Measurements from ENCODE around the gene ZBTB46.

DNA sequence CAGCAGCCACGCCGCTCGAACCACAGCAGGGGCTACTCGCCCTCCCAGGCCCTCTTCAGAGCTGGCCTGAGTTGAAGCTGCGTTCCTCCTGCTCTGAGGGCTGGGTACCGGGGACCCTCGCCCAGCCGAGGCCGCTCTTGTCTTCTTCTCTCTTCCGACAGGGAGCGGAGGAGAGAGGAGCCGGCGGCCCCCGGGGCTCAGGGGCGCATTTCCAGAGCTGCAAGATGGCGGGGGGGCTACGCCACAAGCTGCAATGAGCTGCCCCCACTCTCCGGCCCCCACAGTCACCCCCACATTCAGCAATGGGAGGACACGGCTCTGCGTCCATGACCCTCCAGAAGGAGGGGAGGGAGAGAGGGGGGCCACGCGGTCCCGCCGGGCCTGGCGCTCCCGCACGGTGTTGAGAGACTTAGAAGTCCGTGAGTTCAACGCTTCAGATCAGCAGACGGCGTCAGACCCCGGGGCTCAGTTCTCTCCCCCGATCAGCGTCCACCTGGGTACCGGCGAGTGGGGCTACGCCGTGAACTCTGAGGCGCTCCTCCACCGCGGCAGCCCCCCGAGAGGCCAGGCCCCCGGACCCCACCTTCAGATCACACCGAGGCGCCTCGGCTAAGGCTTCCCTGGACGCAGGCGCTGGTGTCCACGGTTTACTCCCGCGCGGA lies 59.9 kb downstream of the ZBTB46 start:
- no peak for TF ChIP-seq POLR2A (IDR thresholded peaks at IDR 0.05)
- TF ChIP-seq, protein P1, sequence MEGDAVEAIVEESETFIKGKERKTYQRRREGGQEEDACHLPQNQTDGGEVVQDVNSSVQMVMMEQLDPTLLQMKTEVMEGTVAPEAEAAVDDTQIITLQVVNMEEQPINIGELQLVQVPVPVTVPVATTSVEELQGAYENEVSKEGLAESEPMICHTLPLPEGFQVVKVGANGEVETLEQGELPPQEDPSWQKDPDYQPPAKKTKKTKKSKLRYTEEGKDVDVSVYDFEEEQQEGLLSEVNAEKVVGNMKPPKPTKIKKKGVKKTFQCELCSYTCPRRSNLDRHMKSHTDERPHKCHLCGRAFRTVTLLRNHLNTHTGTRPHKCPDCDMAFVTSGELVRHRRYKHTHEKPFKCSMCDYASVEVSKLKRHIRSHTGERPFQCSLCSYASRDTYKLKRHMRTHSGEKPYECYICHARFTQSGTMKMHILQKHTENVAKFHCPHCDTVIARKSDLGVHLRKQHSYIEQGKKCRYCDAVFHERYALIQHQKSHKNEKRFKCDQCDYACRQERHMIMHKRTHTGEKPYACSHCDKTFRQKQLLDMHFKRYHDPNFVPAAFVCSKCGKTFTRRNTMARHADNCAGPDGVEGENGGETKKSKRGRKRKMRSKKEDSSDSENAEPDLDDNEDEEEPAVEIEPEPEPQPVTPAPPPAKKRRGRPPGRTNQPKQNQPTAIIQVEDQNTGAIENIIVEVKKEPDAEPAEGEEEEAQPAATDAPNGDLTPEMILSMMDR (IDR thresholded peaks at IDR 0.05) = no peak
